Epithelial cell of proximal tubule (primary cell): ENCODE data around the gene UGT1A9. TPM values are rescaled to one million over a fixed set of nuclear protein-coding genes. Genes with fewer than 3 reads are reported as not detected.

ENCODE experiments used
- DNase-seq: peaks from one replicate; pipeline ENCODE4 v3.0.0-alpha.2; 2011; ENCODE audit warnings: low read depth
- H3K4me3 ChIP-seq: 2 replicates; pipeline ENCODE4 v1.5.1; 2011; ENCODE audit warnings: low read depth, mild to moderate bottlenecking, low read length
- CTCF ChIP-seq: conservative IDR thresholded peaks from 2 replicates; pipeline ENCODE4 v1.5.1; 2012; ENCODE audit warnings: low read depth, mild to moderate bottlenecking, low read length
- total RNA-seq: library from RNA; depleted of rRNA; stranded (reverse); fragments of >200 nt; gene quantifications from 2 replicates; pipeline ENCODE4 v1.2.3, GENCODE V29; 2015

Gene UGT1A9
- total RNA-seq, 1 donor from 2014 or later = not detected

- no peak for TF ChIP-seq CTCF
- H3K4me3 ChIP-seq = peak overlapping the region; percentile 10
- DNase-seq = peak; percentile 83
Observed at GRCh38 chr2:233668605-233669260, 3.0 kb upstream of the UGT1A9 start.

- no peak for DNase-seq
- no peak for TF ChIP-seq CTCF
- peak overlapping the region; percentile 62 for H3K4me3 ChIP-seq
Observed at GRCh38 chr2:233672886-233673285, 1.2 kb downstream of the UGT1A9 start.

DNA sequence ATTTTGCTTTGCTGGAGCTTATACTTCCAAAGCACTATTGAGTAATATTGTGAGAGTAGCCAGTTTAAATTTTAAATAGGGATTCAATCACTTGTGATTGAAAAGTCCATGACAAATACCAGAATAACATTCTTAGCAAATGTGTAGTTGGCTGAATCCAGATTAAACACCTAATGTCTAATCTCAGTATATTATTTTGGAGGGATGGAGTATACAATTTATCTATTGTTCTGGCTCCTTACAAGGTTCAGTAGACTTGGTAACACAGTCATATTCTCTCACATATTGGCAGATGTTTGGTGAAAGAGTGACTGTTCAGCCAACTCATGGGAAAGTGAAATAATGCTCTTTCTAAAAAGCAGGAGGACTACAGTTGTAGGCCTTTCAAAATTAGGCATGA, 2.2 kb downstream of the UGT1A9 start:
- DNase-seq = no peak
- H3K4me3 ChIP-seq = peak overlapping the region; percentile 62
- no peak for TF ChIP-seq CTCF

DNA sequence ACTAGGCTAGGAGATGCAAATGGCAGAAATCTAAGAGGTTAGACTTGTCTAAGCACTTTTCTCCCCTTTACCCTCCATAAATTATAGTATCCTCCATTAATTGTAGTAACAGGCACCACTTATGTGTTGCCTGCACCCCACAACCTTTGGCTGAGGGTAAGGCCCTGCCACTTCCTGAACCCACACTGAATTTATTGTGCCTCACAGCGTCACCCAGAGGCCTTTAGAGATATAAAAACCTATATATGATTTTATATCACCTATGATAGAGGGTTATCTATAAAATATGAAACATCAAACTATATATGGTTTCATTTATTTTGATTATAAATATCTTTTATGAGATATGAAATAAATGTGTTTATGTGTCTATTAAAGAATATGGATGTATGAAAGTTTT, 2.6 kb downstream of the UGT1A9 start:
- no peak for DNase-seq
- peak overlapping the region; percentile 62 for H3K4me3 ChIP-seq
- TF ChIP-seq CTCF = peak; percentile 41

- peak; percentile 37 for TF ChIP-seq CTCF
- DNase-seq = no peak
- H3K4me3 ChIP-seq = peak overlapping the region; percentile 62
Observed at GRCh38 chr2:233674995-233675394, 3.3 kb downstream of the UGT1A9 start.

- TF ChIP-seq CTCF = no peak
Observed at GRCh38 chr2:233676046-233676445, 4.3 kb downstream of the UGT1A9 start.

DNA sequence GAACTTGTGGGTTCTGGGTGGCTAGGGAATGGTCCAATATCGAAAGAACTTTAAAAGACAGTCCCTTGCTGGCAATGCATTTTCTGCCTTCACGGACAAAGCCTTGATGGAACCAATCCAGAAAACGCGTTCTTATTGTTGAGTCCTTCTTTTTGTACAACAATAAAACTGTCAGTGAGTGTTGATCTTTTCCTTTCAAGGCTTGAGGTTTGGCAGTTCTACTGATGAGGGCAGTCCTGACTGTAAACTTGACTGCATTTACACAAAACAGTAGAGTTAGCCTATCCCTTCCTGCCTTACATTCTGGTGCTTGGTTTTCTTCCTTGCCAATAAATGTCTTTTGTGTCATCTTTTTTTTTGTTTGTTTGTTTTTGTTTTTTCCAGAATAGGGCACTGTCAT, 7.5 kb downstream of the UGT1A9 start:
- no peak for DNase-seq
- TF ChIP-seq CTCF = no peak
- H3K4me3 ChIP-seq = no peak overlapping the region

More at GRCh38 chr2:233676046-233676445, 4.3 kb downstream of the UGT1A9 start:
- DNase-seq = no peak
- peak overlapping the region; percentile 62 for H3K4me3 ChIP-seq
